Measurements from ENCODE around the gene HOXA6.

- no peak for TF ChIP-seq ZNF639 (CRISPR knock-in tag; conservative IDR thresholded peaks at IDR 0.05 in 1 of 2, IDR thresholded peaks at IDR 0.05 in 1 of 2)
- no peak for TF ChIP-seq EP300 (IDR thresholded peaks at IDR 0.05; ENCODE audit: low read length)
These were observed 19.2 kb upstream of the HOXA6 start for GRCh38 chr7:27166531-27167505.
